H1 (cell line): Measurements from ENCODE around the gene CDH18. TPM values are rescaled to one million over a fixed set of nuclear protein-coding genes. Genes with fewer than 3 reads are reported as not detected.

Experiments used
- CTCF ChIA-PET: fragments of 300-600 bp; sonication (Branson Sonifier 250); formaldehyde crosslinking; loops from one replicate; lab custom pipeline; 2021; ENCODE audit not compliant: partially characterized antibody; lab: Charles Lee
- POLR2A ChIA-PET: fragments of 300-600 bp; sonication (Branson Sonifier 250); formaldehyde crosslinking; loops from one replicate; lab custom pipeline; 2021; ENCODE audit warnings: inconsistent platforms; ENCODE audit not compliant: partially characterized antibody; lab: Charles Lee
- DNase-seq, 2 experiments: peaks; one replicate each; pipeline versions ENCODE4 v3.0.0 to v3.0.0-alpha.2; 2010 to 2022; ENCODE audit warnings: low spot score in 2 of 2, low read depth in 1 of 2, mixed read lengths in 1 of 2
- FAIRE-seq: peaks from 2 replicates; lab custom pipeline; 2011; peaks lifted over from hg19 to GRCh38; lab: Jason Lieb, UNC
- H2AFZ ChIP-seq: 2 replicates; pipeline ENCODE4 v1.8.1; 2012; ENCODE audit warnings: low read length, inconsistent platforms
- H2AK5ac ChIP-seq: 2 replicates; pipeline ENCODE4 v1.6.1; 2013; ENCODE audit warnings: low read depth, low read length
- H2BK120ac ChIP-seq: replicated peaks from 2 replicates; pipeline ENCODE3; 2013; ENCODE audit warnings: low read depth, low read length, inconsistent platforms
- H2BK12ac ChIP-seq: 2 replicates; pipeline ENCODE4 v1.6.1; 2013; ENCODE audit warnings: low read depth, low read length
- H2BK15ac ChIP-seq: 2 replicates; pipeline ENCODE4 v1.6.1; 2013; ENCODE audit warnings: low read length
- H2BK20ac ChIP-seq: 2 replicates; pipeline ENCODE4 v1.6.1; 2013; ENCODE audit warnings: low read length
- H2BK5ac ChIP-seq: 2 replicates; pipeline ENCODE4 v1.6.1; 2013; ENCODE audit warnings: low read depth, low read length
- H3K14ac ChIP-seq: 2 replicates; pipeline ENCODE4 v1.6.1; 2013; ENCODE audit warnings: inconsistent platforms; ENCODE audit not compliant: insufficient read length
- H3K18ac ChIP-seq: 2 replicates; pipeline ENCODE4 v1.6.1; 2013; ENCODE audit warnings: low read length; ENCODE audit errors: extremely low read depth
- H3K23ac ChIP-seq: 2 replicates; pipeline ENCODE4 v1.6.1; 2013; ENCODE audit warnings: inconsistent platforms; ENCODE audit not compliant: insufficient read length
- H3K23me2 ChIP-seq: 2 replicates; pipeline ENCODE4 v1.6.1; 2013; ENCODE audit warnings: low read depth, low read length
- H3K27ac ChIP-seq: 2 replicates; pipeline ENCODE4 v1.6.1; 2011; ENCODE audit warnings: low read depth, low read length, inconsistent platforms
- H3K27me3 ChIP-seq, 4 experiments: replicated peaks in 1 of 4; 1 replicate in 1 of 4; 2 replicates in 3 of 4; pipeline versions ENCODE4 v1.6.1 to v1.8.1; 2011 to 2013; ENCODE audit warnings: low read length in 3 of 4, mild to moderate bottlenecking in 3 of 4, inconsistent platforms in 2 of 4, mixed read lengths in 2 of 4, moderate library complexity in 1 of 4; ENCODE audit not compliant: control insufficient read depth in 3 of 4, insufficient read depth in 3 of 4; ENCODE audit errors: extremely low read depth in 1 of 4
- H3K36me3 ChIP-seq, 4 experiments: 2 replicates each; pipeline versions ENCODE4 v1.6.1 to v1.8.1; 2011 to 2013; ENCODE audit warnings: mild to moderate bottlenecking in 4 of 4, low read length in 3 of 4, moderate library complexity in 2 of 4, control low read depth in 1 of 4, inconsistent platforms in 1 of 4; ENCODE audit not compliant: insufficient read depth in 4 of 4, control insufficient read depth in 2 of 4
- H3K4ac ChIP-seq: replicated peaks from 2 replicates; pipeline ENCODE3; 2013; ENCODE audit warnings: low read length, low read depth, mixed read lengths, inconsistent platforms; ENCODE audit not compliant: insufficient read length
- H3K4me1 ChIP-seq, 4 experiments: replicated peaks in 1 of 4; 1 replicate in 1 of 4; 2 replicates in 3 of 4; pipeline versions ENCODE4 v1.6.1 to v1.8.1; 2011 to 2013; ENCODE audit warnings: low read length in 3 of 4, inconsistent platforms in 2 of 4, mixed read lengths in 1 of 4; ENCODE audit not compliant: insufficient read depth in 4 of 4, control insufficient read depth in 3 of 4
- H3K4me2 ChIP-seq, 2 experiments: 2 replicates each; pipeline versions ENCODE4 v1.6.1 to v1.8.1; 2011 to 2013; ENCODE audit warnings: low read depth in 2 of 2, low read length in 2 of 2, control low read depth in 1 of 2, inconsistent platforms in 1 of 2, mild to moderate bottlenecking in 1 of 2; ENCODE audit not compliant: insufficient read depth in 1 of 2
- H3K4me3 ChIP-seq, 4 experiments: fragments of 200-600, 300-600 bp in 1 of 4; sonication (generic), shearing (Covaris generic), sonication (Bioruptor Twin) in 1 of 4; 2 replicates each; pipeline versions ENCODE4 v1.5.1 to v1.8.1; 2011 to 2016; ENCODE audit warnings: low read length in 4 of 4, low read depth in 3 of 4, control low read depth in 2 of 4, inconsistent platforms in 2 of 4, mild to moderate bottlenecking in 2 of 4, mixed read lengths in 1 of 4, moderate library complexity in 1 of 4; ENCODE audit not compliant: insufficient read depth in 2 of 4; ENCODE audit errors: extremely low read depth in 1 of 4
- H3K56ac ChIP-seq: replicated peaks from 2 replicates; pipeline ENCODE3; 2013; ENCODE audit warnings: low read depth, mild to moderate bottlenecking, mixed read lengths, low read length, inconsistent platforms; ENCODE audit not compliant: insufficient read length
- H3K79me1 ChIP-seq: 2 replicates; pipeline ENCODE4 v1.6.1; 2013; ENCODE audit warnings: low read depth, low read length, control low read depth
- H3K79me2 ChIP-seq, 2 experiments: 2 replicates each; pipeline versions ENCODE4 v1.6.1 to v1.8.1; 2012 to 2013; ENCODE audit warnings: low read length in 2 of 2, mild to moderate bottlenecking in 2 of 2, inconsistent platforms in 1 of 2; ENCODE audit not compliant: insufficient read depth in 2 of 2, control insufficient read depth in 1 of 2
- H3K9ac ChIP-seq, 4 experiments: replicated peaks in 1 of 4; 1 replicate in 1 of 4; 2 replicates in 3 of 4; pipeline versions ENCODE4 v1.6.1 to v1.8.1; 2011 to 2013; ENCODE audit warnings: low read depth in 3 of 4, low read length in 3 of 4, control low read depth in 2 of 4, mild to moderate bottlenecking in 2 of 4, moderate library complexity in 2 of 4, inconsistent platforms in 1 of 4; ENCODE audit errors: extremely low read depth in 1 of 4
- H3K9me3 ChIP-seq, 2 experiments: 2 replicates each; pipeline versions ENCODE4 v1.6.1 to v1.8.1; 2012 to 2013; ENCODE audit warnings: mild to moderate bottlenecking in 2 of 2, moderate library complexity in 2 of 2, control low read depth in 1 of 2, inconsistent platforms in 1 of 2, low read depth in 1 of 2, low read length in 1 of 2, mixed read lengths in 1 of 2; ENCODE audit not compliant: insufficient read depth in 2 of 2
- H4K20me1 ChIP-seq, 2 experiments: replicated peaks in 1 of 2; 2 replicates each; pipeline versions ENCODE3 to v1.8.1; 2011 to 2013; ENCODE audit warnings: inconsistent platforms in 2 of 2, low read length in 2 of 2, mild to moderate bottlenecking in 1 of 2; ENCODE audit not compliant: insufficient read depth in 2 of 2, control insufficient read depth in 1 of 2
- H4K5ac ChIP-seq: 2 replicates; pipeline ENCODE4 v1.6.1; 2013; ENCODE audit warnings: low read length, low read depth, mixed read lengths, inconsistent platforms; ENCODE audit not compliant: insufficient read length
- H4K8ac ChIP-seq: 2 replicates; pipeline ENCODE4 v1.8.0; 2013; ENCODE audit warnings: mild to moderate bottlenecking, moderate library complexity, low read length, inconsistent platforms; ENCODE audit not compliant: insufficient read depth; ENCODE audit errors: extremely low read depth
- H4K91ac ChIP-seq: replicated peaks from 2 replicates; pipeline ENCODE3; 2013; ENCODE audit warnings: low read length, mixed read lengths, inconsistent platforms; ENCODE audit not compliant: insufficient read length
- POLR2A ChIP-seq, 2 experiments: IDR thresholded peaks; 1 replicate in 1 of 2; 2 replicates in 1 of 2; pipeline ENCODE4 v1.6.1; 2011; ENCODE audit warnings: low read depth in 2 of 2, low read length in 2 of 2, mild to moderate bottlenecking in 2 of 2; ENCODE audit errors: control extremely low read depth in 1 of 2
- RAD21 ChIP-seq, 2 experiments: IDR thresholded peaks in 1 of 2; conservative IDR thresholded peaks in 1 of 2; 2 replicates each; pipeline ENCODE4 v1.6.1; 2011; ENCODE audit warnings: low read depth in 2 of 2, low read length in 2 of 2, improper control_type of control experiment in 1 of 2, inconsistent platforms in 1 of 2, mild to moderate bottlenecking in 1 of 2, moderate library complexity in 1 of 2
- RXRA ChIP-seq: IDR thresholded peaks from 2 replicates; pipeline ENCODE4 v1.6.1; 2011; ENCODE audit warnings: low read depth, mild to moderate bottlenecking, low read length, moderate library complexity; ENCODE audit not compliant: insufficient read depth
- WGBS, 2 experiments: shearing (Covaris generic) in 1 of 2; methylation state at CpG; one replicate each; pipeline versions ENCODE4 v1.1.6 to v1.1.7; 2013 to 2015; ENCODE audit warnings: low lambda C conversion rate in 2 of 2, mixed read lengths in 2 of 2, inconsistent platforms in 1 of 2, low coverage in 1 of 2, missing lambda C conversion rate in 1 of 2; ENCODE audit not compliant: insufficient replicate concordance in 2 of 2, insufficient coverage in 1 of 2, insufficient read length in 1 of 2; ENCODE audit errors: extremely low coverage in 1 of 2, missing lambda C conversion rate in 1 of 2; 5-methylcytosine and 5-hydroxymethylcytosine counted together
- polyA plus RNA-seq, 7 experiments: library from polyadenylated mRNA; depleted of rRNA in 3 of 7; stranded (reverse) in 5 of 7; unstranded in 2 of 7; fragments of >200 nt in 5 of 7; fragments of 200-250 nt in 2 of 7; gene quantifications; 1 replicate in 5 of 7; 2 replicates in 1 of 7; 4 replicates in 1 of 7; pipeline versions ENCODE4 v1.2.1 to v1.2.3, GENCODE V29; 2011 to 2013; ENCODE audit warnings: missing spikeins in 2 of 7, mixed read lengths in 2 of 7
- total RNA-seq: library from RNA; stranded (reverse); fragmentation: NEBNext Ultra II Directional; extraction: Animal tissue kit (Norgen Biotek cat#: 25700); gene quantifications from 2 replicates; pipeline ENCODE4 v1.2.1, GENCODE V29; 2021

CDH18 gene
- total and polyA plus RNA-seq, 2 of the 8 experiments (the other 6 are each of a cell fraction or from before 2014, with no cell fraction given) = 0.30 to 0.32 TPM

DNA sequence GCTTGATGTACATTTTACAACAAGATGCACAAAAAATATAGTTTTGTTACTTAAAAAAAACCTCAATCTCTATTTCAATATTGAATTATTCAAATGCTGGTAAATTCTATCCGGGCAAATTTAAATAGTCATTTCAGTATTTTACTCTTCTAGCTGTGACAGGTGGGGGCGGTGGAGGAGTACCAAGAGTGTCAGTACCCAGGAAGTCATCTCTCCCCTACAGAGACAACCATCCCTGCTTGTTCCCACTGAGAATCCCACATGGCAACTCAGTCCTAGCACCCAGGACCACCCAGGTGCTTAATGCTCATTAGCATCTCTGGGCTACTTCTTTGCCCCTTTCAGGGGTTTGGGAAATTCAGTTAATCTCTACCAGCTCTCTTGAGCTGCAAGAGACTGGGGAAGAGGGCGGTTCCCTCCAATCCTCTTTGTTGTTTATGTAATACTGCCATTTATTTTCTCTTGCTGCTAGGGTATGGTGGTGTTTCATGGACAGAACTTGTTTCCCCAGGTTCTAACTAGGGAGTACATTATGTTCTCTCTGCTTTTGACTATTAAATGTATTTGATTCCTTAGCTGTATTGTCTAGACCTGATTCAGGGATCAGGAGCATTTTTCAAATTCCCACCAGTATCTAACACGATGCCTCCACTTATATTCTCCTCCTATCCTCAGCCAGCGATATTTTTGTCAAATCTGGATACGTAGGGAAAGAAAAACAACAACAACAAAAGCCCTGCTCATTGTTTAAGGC, 122.5 kb downstream of the CDH18 start:
- Histone ChIP-seq H3K36me3 (no peaks in the 10 kb centered on the region), H2BK120ac (no peak overlapping the region), H2AFZ (no peak overlapping the region), H4K5ac (no peak overlapping the region), H3K23ac (no peak overlapping the region), H3K4ac (no peak overlapping the region), H3K4me1 (no peaks in the 10 kb centered on the region), H4K20me1 (no peaks in the 10 kb centered on the region), H3K56ac (no peak overlapping the region), H2BK5ac (no peak overlapping the region), H4K91ac (no peak overlapping the region), H2BK20ac (no peak overlapping the region), H3K9me3 (no peaks in the 10 kb centered on the region), H3K27me3 (no peaks in the 10 kb centered on the region), H3K23me2 (no peaks in the 10 kb centered on the region), H2BK12ac (no peak overlapping the region), H3K18ac (no peak overlapping the region), H3K9ac (no peak overlapping the region), H3K27ac (no peak overlapping the region), H2AK5ac (no peak overlapping the region), H4K8ac (no peak overlapping the region), H3K79me1 (no peaks in the 10 kb centered on the region), H3K4me3 (no peak overlapping the region), H3K4me2 (no peak overlapping the region), H3K14ac (no peak overlapping the region), H2BK15ac (no peak overlapping the region), H3K79me2 (no peaks in the 10 kb centered on the region)
- DNase-seq (no peak), FAIRE-seq (no peak)
- 82% methylated on average over 6 of the region's 6 CpGs; no CpG with 5 or more reads in 1 of the 2 experiments for WGBS, 2 experiments
- CTCF ChIA-PET = no interaction called here
- peak in 1 of 2 experiments; percentile 15; a peak in 1 of 4 replicates for TF ChIP-seq RAD21 (IDR thresholded peaks at IDR 0.05 in 1 of 2, conservative IDR thresholded peaks at IDR 0.05 in 1 of 2; ENCODE audit: low read depth in 2 of 2, low read length in 2 of 2)
- TF ChIP-seq POLR2A (IDR thresholded peaks at IDR 0.05; ENCODE audit: control extremely low read depth in 1 of 2, low read depth in 2 of 2, low read length in 2 of 2) = no peak
- TF ChIP-seq RXRA = no peak
- POLR2A ChIA-PET = no interaction called here
